AG10803 (cell line): ENCODE measurements around the gene MRPS18B.

Source experiments
- DNase-seq: peaks from one replicate; pipeline ENCODE4 v3.0.0; 2010; ENCODE audit warnings: low read depth
- H3K4me3 ChIP-seq: 2 replicates; pipeline ENCODE4 v1.5.1; 2011; ENCODE audit warnings: mild to moderate bottlenecking, low read length, control low read depth
- TF ChIP-seq, protein P1 (sequence below): conservative IDR thresholded peaks from 2 replicates; pipeline ENCODE4 v1.5.1; 2011; ENCODE audit warnings: mild to moderate bottlenecking, low read length, control low read depth, inconsistent platforms

The MRPS18B gene

DNA sequence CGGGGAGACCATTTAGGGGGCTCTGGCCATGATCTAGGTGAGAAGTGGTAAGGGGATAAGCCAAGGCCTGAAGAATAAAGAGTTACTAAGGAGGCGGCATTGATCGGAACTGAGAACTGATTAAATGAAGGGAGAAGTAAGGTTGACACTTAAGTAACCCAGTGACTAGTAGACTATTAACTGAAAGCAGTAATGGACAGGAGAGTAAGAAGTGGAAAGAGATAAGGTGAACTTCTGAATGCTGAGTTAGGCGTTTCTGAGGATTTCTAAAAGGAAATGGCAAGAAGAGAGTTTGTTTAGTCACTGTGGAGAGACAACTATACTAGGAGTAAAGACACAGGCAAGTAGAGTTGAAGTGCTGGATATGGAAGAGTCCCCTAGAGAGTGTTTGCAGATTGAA lies 44.5 kb upstream of the MRPS18B start:
- TF ChIP-seq, protein P1, sequence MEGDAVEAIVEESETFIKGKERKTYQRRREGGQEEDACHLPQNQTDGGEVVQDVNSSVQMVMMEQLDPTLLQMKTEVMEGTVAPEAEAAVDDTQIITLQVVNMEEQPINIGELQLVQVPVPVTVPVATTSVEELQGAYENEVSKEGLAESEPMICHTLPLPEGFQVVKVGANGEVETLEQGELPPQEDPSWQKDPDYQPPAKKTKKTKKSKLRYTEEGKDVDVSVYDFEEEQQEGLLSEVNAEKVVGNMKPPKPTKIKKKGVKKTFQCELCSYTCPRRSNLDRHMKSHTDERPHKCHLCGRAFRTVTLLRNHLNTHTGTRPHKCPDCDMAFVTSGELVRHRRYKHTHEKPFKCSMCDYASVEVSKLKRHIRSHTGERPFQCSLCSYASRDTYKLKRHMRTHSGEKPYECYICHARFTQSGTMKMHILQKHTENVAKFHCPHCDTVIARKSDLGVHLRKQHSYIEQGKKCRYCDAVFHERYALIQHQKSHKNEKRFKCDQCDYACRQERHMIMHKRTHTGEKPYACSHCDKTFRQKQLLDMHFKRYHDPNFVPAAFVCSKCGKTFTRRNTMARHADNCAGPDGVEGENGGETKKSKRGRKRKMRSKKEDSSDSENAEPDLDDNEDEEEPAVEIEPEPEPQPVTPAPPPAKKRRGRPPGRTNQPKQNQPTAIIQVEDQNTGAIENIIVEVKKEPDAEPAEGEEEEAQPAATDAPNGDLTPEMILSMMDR, result no peak
- DNase-seq, result no peak
- H3K4me3 ChIP-seq, result no peak overlapping the region

DNA sequence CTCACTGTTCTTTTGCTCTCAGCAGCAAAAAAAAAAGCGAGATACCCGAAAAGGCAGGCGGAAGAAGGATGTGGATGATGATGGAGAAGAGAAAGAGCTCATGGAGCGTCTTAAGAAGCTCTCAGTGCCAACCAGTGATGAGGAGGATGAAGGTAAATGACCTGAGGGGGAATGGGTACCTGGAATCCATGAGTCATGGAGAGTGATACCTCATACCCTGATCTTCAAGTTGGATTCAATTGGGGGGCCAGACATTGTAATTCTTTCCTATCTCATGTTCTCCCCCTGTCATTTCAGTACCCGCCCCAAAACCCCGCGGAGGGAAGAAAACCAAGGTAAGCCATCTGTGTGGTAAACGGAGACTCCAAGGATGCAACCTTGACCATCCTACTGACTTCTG lies 39.6 kb upstream of the MRPS18B start:
- TF ChIP-seq, protein P1, result no peak

DNA sequence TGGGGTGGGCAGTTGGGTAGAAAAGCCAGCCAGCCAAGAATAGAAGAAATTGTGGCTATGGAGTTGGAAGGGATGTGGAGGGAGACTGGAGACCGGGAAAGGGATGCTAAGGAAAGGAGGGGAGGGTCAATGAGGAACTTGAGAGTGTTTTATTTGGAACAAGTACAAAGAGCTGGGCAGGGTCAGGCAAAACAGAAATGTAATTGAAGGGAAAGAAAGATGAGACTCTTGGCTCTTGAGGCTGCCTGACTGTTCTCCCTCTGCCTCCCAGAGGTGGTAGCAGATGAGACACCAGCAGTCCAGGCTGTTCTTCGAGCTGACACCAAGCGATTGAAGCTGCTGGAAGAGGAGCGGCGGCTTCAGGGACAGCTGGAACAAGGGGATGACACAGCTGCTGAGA lies 33.7 kb upstream of the MRPS18B start:
- TF ChIP-seq, protein P1, result no peak
- H3K4me3 ChIP-seq, result no peak overlapping the region
- DNase-seq, result no peak

More for the DNA sequence above, 39.6 kb upstream of the MRPS18B start:
- DNase-seq, result no peak
- H3K4me3 ChIP-seq, result no peak overlapping the region

DNA sequence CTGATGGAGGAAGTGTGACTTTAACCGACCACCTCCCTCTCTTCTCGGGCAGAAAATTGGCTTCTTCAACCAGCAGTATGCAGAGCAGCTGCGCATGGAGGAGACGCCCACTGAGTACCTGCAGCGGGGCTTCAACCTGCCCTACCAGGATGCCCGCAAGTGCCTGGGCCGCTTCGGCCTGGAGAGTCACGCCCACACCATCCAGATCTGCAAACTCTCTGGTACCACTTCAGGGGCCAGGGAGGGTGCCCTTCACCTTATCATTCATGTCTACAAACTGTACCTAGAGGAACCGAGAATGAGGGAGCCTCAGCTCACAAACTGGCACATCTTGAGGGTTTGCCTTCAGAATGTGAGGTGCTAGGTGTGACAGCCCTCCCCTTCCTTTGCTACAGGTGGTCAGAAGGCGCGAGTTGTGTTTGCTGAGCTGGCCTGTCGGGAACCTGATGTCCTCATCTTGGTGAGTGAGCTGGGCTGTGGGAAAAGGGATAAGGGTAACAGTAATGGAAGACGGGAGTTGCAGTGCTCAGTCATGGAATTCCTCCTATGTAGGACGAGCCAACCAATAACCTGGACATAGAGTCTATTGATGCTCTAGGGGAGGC lies 27.8 kb upstream of the MRPS18B start:
- TF ChIP-seq, protein P1, result no peak
- H3K4me3 ChIP-seq, result no peak overlapping the region
- no peak for DNase-seq

DNA sequence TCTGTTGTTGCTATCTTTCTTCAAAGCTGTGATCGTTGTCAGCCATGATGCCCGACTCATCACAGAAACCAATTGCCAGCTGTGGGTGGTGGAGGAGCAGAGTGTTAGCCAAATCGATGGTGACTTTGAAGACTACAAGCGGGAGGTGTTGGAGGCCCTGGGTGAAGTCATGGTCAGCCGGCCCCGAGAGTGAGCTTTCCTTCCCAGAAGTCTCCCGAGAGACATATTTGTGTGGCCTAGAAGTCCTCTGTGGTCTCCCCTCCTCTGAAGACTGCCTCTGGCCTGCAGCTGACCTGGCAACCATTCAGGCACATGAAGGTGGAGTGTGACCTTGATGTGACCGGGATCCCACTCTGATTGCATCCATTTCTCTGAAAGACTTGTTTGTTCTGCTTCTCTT lies 27.1 kb upstream of the MRPS18B start:
- H3K4me3 ChIP-seq, result no peak overlapping the region
- DNase-seq, result no peak
- TF ChIP-seq, protein P1, result no peak

DNA sequence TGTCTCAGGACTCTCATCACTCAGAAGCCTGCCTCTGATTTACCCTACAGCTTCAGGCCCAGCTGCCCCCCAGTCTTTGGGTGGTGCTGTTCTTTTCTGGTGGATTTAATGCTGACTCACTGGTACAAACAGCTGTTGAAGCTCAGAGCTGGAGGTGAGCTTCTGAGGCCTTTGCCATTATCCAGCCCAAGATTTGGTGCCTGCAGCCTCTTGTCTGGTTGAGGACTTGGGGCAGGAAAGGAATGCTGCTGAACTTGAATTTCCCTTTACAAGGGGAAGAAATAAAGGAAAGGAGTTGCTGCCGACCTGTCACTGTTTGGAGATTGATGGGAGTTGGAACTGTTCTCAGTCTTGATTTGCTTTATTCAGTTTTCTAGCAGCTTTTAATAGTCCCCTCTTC lies 26.6 kb upstream of the MRPS18B start:
- H3K4me3 ChIP-seq, result no peak overlapping the region
- peak; percentile 50 for DNase-seq
- TF ChIP-seq, protein P1, result no peak

DNA sequence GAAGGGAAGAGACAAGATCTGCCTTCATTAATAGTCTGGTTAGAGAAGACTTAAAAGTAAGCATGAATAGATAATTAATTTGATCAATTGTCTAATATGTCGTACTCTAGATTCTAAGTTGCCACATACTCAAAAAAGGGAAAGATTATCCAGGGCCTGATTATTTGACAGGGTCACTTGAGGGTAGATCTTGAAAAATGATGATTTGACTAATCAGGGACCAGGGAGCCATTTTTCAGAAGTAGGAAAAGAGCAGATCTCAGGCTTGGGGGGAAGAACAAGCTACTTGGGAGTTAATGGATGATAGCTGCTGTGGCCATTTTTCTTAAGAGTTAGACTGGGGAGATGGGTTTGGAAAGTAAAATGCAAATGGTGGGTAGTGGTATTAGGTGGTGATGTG lies 25.4 kb upstream of the MRPS18B start:
- TF ChIP-seq, protein P1, result no peak
- no peak overlapping the region for H3K4me3 ChIP-seq
- no peak for DNase-seq
